GM21576 (cell line): ENCODE data around the gene GPSM1.

Experiments
- ATAC-seq: cut with Tn5 transposase; IDR thresholded peaks from one replicate; pipeline ENCODE4 v1.9.1; 2021; ENCODE audit warnings: mild to moderate bottlenecking, moderate library complexity; ENCODE audit not compliant: unreplicated experiment

Gene GPSM1

GRCh38 chr9:136327304-136327974, at the start of gene GPSM1:
TSS of gene GPSM1 (plus strand) at chr9:136327539. CDS start at chr9:136327696, 157 bp downstream.
- no peak for ATAC-seq

- no peak for ATAC-seq
These were observed 49.6 kb upstream of the GPSM1 start for GRCh38 chr9:136277746-136278145.

DNA sequence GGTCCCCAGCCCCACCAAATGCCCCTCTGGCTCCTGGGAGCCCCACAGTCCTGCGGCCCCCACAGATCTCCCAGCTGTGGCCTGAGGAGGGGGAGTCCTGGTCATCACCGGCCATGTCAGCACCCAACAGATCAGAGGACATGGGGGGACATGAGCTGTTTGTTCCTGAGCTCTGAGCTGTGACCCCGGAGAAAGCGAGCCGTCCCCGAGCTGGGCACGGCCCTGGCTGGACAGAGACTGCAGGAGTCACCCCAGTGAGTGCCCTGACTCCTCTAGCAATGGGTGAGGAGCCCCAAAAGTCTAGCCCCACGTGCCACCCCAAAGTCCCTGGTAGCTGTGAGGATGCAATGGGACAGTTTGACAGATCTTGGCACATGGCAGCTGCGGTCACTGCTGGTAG, 49.1 kb upstream of the GPSM1 start:
- ATAC-seq = no peak

DNA sequence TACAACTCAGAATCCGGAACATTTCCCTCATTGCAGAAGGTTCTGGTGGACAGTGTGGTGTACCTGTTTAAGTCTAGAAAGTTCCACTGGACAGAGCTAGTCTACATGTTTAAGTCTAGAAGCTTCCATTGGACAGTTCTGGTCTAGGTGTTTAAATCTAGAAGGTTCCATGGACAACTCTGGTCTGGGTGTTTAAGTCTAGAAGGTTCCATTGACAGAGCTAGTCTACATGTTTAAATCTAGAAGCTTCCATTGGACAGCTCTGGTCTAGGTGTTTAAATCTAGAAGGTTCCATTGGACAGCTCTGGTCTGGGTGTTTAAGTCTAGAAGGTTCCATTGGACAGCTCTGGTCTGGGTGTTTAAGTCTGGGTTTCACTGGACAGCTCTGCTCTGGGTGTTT, 48.4 kb upstream of the GPSM1 start:
- no peak for ATAC-seq

DNA sequence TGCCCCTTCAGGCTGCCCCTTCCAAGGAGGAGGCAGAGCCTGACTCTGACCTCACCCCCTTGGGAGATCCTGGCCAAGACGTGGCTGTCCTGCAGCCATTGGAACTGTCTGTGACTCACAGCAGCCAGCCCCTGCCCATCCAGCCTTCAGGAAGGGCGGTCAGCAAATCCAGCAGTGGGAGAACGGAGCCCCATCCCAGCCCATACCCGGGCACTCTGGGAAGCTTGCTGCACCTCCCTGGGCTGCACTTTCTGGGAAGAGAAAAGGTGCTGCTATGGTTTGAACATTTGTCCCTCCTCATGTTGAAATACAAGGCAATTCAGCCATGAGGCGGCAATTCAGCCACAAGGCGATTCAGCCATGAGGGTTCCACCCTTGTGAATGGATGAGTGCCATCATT, 47.9 kb upstream of the GPSM1 start:
- ATAC-seq = no peak

- no peak for ATAC-seq
These were observed 46.6 kb upstream of the GPSM1 start for GRCh38 chr9:136280535-136281315.

- no peak for ATAC-seq
These were observed 45.7 kb upstream of the GPSM1 start for GRCh38 chr9:136281421-136282271.

DNA sequence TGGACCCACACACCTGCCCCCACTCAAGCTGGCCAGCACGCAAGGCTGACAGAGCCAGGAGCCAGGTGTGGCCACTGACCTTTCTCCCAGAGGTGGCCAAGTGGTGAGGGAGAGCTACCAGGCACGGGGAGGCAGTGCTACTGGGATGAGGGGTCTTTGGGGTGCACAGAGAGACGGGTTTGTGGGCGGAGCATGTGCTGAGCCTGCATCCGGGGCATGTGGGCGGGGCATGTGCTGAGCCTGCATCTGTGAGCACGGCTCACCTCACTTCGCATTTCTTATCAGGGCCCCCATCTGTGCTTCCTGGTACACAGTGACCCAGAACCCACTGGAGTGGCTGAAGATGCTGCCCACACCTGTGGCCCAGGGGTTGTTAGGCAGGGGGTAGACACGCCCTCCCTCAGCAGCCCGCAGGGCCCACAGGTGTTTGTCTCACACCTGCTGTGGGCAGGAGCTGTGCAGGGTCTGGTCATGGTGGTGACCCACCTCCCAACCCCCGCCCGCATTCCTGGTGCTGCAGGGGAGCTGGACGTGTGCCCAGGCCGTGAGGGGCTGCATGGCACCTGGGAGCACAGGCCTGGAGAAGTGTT, 45.0 kb upstream of the GPSM1 start:
- no peak for ATAC-seq

- no peak for ATAC-seq
These were observed 43.8 kb upstream of the GPSM1 start for GRCh38 chr9:136283291-136284235.

GRCh38 chr9:136284311-136284710, 43.0 kb upstream of the GPSM1 start:
- no peak for ATAC-seq

- no peak for ATAC-seq
These were observed 42.4 kb upstream of the GPSM1 start for GRCh38 chr9:136284951-136285350.

DNA sequence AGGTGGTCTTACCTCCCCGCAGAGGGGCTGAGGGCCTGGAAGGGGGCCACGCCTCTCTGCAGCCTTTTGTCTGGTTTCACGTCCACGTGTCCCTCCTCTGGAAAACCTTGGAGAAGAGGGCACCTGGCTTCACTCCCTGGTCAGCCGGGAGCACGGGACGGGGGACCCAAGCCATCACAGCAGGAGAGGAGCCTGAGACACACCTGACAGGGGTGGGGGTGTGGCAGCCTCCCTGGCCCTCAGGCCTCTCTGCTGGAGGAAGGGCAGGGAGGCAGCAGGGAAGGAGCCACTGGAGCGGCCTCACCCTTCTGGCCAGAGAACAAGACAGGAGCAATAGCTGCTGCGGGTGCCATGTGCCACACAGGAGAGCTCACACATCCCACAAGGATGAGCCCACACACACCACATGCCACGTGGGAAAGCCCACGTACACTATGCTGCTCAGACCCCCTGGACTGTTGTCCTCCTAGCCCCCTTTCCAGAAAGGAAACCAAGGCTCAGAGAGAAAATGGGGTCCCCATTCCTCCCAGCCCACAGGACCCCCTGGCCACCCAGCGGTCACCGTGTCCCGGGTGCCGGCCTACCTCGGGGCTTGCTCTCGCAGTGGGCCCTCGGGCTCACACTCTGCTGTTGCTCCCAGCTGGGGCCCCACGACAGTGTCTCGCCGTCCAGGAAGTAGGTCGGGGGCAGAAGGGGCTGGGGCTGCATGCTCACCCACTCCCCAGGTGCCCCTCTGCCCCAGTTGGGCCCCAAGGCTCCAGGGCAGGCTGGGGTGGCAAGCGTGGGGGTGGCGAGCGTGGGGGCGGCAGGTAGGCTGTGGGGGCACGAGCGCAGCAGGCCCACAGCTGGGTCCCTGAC, 41.6 kb upstream of the GPSM1 start:
- no peak for ATAC-seq

DNA sequence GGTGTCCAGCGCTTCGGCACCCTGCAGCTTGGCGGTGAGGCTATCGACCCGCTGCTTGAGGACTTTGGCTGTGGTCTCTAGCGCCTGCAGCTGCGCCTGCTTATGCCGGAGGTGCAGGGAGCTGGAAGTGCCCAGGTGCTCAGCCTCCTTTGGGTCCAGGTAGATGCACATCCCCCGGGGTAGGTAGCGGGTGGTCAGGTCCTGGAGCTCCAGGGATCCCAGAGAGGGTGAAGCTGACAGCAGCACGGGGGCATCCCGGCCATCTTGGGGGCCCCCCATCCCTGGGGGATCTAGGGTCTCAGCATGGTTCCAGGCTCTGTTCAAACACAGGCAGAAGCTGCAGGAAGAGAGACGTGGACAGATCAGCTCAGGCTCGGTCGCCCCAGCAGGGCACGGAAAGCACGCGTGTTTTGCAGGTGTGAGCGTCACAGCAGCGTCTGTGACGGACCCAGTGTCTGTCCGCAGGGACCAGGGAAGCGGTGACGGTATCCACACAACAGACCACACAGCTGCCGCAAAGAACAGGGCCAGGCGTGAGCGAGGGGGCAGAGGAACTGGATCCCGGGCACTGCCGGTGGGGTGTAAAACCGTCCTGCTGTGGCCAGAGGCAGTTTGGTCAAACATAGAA, 40.9 kb upstream of the GPSM1 start:
- ATAC-seq = no peak

GRCh38 chr9:136286987-136287379, 40.4 kb upstream of the GPSM1 start:
- ATAC-seq = no peak

- ATAC-seq = no peak
These were observed 39.2 kb upstream of the GPSM1 start for GRCh38 chr9:136287960-136288753.

GRCh38 chr9:136289651-136290507, 37.5 kb upstream of the GPSM1 start:
- ATAC-seq = no peak

DNA sequence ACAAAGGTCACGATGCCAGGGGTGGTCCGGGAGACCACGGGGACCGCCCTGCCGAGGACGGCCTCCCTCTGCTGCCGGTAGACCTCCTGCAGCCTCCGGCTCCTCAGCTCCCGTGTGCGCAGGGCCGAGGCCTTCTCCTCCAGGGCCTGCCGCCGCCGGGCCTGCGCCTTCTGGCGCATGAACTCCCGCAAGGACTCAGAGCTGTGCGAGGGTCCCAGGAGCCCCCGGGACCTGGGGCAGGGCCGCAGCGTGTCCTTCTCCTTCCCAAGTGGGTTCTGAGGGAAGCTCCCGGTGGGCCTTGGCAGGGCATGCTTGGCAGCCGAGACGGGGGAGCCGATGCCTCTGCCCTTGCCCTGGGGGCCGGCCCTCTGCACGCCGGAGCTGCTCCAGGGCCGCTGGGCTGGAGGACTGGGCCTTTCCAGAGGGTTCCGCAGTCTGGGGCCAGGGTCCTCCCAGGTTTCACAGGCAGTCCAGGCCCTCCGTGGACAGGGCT, 36.8 kb upstream of the GPSM1 start:
- ATAC-seq = no peak
